K562 (cell line): Measurements from ENCODE around the gene RBBP4. TPM values are rescaled to one million over a fixed set of nuclear protein-coding genes. Genes with fewer than 3 reads are reported as not detected.

Source experiments
- BRD9 ChIP-seq: fragments of 450-650 bp; IDR thresholded peaks from 2 replicates; pipeline ENCODE4 v1.6.1; 2018; ENCODE audit warnings: low read depth; ENCODE audit not compliant: partially characterized antibody
- BRF2 ChIP-seq: IDR thresholded peaks from 3 replicates; pipeline ENCODE4 v1.6.1; 2011; ENCODE audit warnings: borderline replicate concordance, mild to moderate bottlenecking; ENCODE audit not compliant: insufficient read length, insufficient read depth
- CBX5 ChIP-seq: IDR thresholded peaks from 2 replicates; pipeline ENCODE4 v1.6.1; 2014; ENCODE audit warnings: low read depth, borderline replicate concordance
- CTBP1 ChIP-seq: fragments of 450-650 bp; IDR thresholded peaks from 2 replicates; pipeline ENCODE4 v1.6.1; 2016; ENCODE audit warnings: borderline replicate concordance
- ELF4 ChIP-seq: fragments of 450-650 bp; formaldehyde crosslinking; IDR thresholded peaks from 2 replicates; pipeline ENCODE4 v1.4.0; 2022; ENCODE audit warnings: missing genetic modification characterization
- HDGF ChIP-seq: fragments of 450-650 bp; IDR thresholded peaks from 2 replicates; pipeline ENCODE4 v1.6.1; 2016
- HMGN3 ChIP-seq: IDR thresholded peaks from 2 replicates; pipeline ENCODE4 v1.6.1; 2011; ENCODE audit warnings: borderline replicate concordance, low read depth, mild to moderate bottlenecking, mixed read lengths, low read length; ENCODE audit not compliant: insufficient read length; ENCODE audit errors: extremely low read depth
- JUNB ChIP-seq: fragments of 450-650 bp; formaldehyde crosslinking; conservative IDR thresholded peaks from 2 replicates; pipeline ENCODE4 v1.4.0; 2020; ENCODE audit warnings: mild to moderate bottlenecking
- KLF1 ChIP-seq: fragments of 450-650 bp; IDR thresholded peaks from 2 replicates; pipeline ENCODE4 v1.6.1; 2016; ENCODE audit warnings: missing genetic modification characterization, missing compliant biosample characterization
- MXI1 ChIP-seq: IDR thresholded peaks from 2 replicates; pipeline ENCODE4 v1.6.1; 2011; ENCODE audit warnings: low read depth, mild to moderate bottlenecking, improper control_type of control experiment, low read length
- PCBP1 ChIP-seq: fragments of 200-400 bp; formaldehyde crosslinking; IDR thresholded peaks from 2 replicates; pipeline ENCODE4 v1.6.1; 2018; ENCODE audit warnings: mild to moderate bottlenecking, low read depth, low read length; ENCODE audit not compliant: poor library complexity, severe bottlenecking
- POLR2H ChIP-seq: IDR thresholded peaks from 2 replicates; pipeline ENCODE4 v1.6.1; 2016; ENCODE audit warnings: missing genetic modification characterization, low read depth, mild to moderate bottlenecking, control low read depth, missing compliant biosample characterization, moderate library complexity
- PRMT5 ChIP-seq: sonication (generic); formaldehyde crosslinking; IDR thresholded peaks from 2 replicates; pipeline ENCODE4 v1.5.0; 2020; ENCODE audit warnings: missing genetic modification reagents
- PTRF ChIP-seq: fragments of 450-650 bp; IDR thresholded peaks from 2 replicates; pipeline ENCODE4 v1.6.1; 2016; ENCODE audit warnings: mild to moderate bottlenecking, missing genetic modification characterization, missing compliant biosample characterization
- RERE ChIP-seq: sonication (generic); formaldehyde crosslinking; IDR thresholded peaks from 2 replicates; pipeline ENCODE4 v1.8.0; 2023; ENCODE audit warnings: missing genetic modification reagents, mild to moderate bottlenecking, borderline replicate concordance
- STAT5A ChIP-seq: IDR thresholded peaks from 2 replicates; pipeline ENCODE4 v1.6.1; 2012; ENCODE audit warnings: low read length, inconsistent platforms, borderline replicate concordance
- XRCC4 ChIP-seq: IDR thresholded peaks from one replicate; pipeline ENCODE4 v1.6.1; 2011; ENCODE audit not compliant: insufficient read depth, insufficient read length; ENCODE audit errors: extremely low read depth
- ZFP36 ChIP-seq: fragments of 150-350 bp; IDR thresholded peaks from 2 replicates; pipeline ENCODE4 v1.6.1; 2018; ENCODE audit warnings: low read length, low read depth; ENCODE audit not compliant: partially characterized antibody
- ZNF124 ChIP-seq: sonication (generic); formaldehyde crosslinking; IDR thresholded peaks from 2 replicates; pipeline ENCODE4 v1.8.1; 2022; ENCODE audit warnings: missing genetic modification reagents
- ZNF23 ChIP-seq: fragments of 250-450 bp; sonication (Bioruptor Pico); IDR thresholded peaks from 2 replicates; pipeline ENCODE4 v1.4.0; 2020; ENCODE audit warnings: mild to moderate bottlenecking
- polyA plus RNA-seq, 8 experiments: library from polyadenylated mRNA; depleted of rRNA in 4 of 8; stranded (reverse) in 5 of 8; unstranded in 3 of 8; fragments of >200 nt; fragmentation: Nextera tagmentation in 2 of 8; fragmentation: Illumina TruSeq in 1 of 8; extraction: Ambion mirVana in 2 of 8; extraction: Trizol in 1 of 8; gene quantifications; 2 replicates each; pipeline versions ENCODE4 v1.2.1 to v1.2.3, GENCODE V29; 2011 to 2014; ENCODE audit warnings: inconsistent platforms in 1 of 8, missing spikeins in 1 of 8
- total RNA-seq, 7 experiments: library from RNA; depleted of rRNA in 6 of 7; stranded (reverse); fragments of >200 nt in 6 of 7; fragmentation: Illumina TruSeq in 2 of 7; extraction: Trizol in 2 of 7; gene quantifications; 2 replicates each; pipeline versions ENCODE4 v1.2.1 to v1.2.3, GENCODE V29; 2011 to 2021; ENCODE audit warnings: low replicate concordance in 1 of 7
- TF ChIP-seq, protein P1 (sequence below): fragments of 450-650 bp; IDR thresholded peaks from 2 replicates; pipeline ENCODE4 v1.6.1; 2016; ENCODE audit warnings: antibody characterized with exemption

The RBBP4 gene
- total and polyA plus RNA-seq, 9 of the 15 experiments (the other 6 are each of a cell fraction or from before 2014, with no cell fraction given): 185 to 409 (median 259) TPM

DNA sequence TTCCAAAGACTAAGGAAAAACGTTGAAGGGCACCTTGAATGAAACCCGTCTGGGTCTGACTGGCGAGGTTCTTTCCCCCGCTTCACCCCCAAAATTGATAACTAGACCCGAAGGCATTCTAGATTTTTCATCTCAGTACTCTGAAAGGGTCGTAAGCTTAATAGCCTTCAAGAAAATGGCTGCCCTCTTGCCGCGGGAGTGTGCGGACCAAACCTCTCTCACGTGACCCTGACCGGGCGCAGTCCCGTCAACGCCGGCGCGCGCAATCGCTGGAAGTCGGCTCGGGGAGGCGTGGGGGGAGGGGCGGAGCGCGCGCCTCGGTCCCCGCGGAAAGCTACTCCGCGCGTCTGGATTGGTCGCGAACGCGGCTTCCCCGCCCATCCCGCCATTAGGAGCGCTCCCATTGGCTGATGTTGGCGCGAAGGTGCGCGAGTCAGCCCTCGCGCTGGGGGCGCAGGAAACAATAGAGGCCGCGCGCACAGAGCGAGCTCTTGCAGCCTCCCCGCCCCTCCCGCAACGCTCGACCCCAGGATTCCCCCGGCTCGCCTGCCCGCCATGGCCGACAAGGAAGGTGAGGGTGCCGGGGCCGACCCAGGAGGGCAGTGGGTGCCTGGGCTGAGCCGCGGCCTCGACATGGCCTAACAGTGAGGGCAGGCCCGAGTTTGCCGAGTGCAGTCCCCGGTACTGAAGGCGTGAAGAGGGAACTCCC, at the start of gene RBBP4 (continued):
- 0 out of 2 replicates have a peak, but pooled peaks have one; percentile 17 for TF ChIP-seq CBX5
- TF ChIP-seq RERE (CRISPR knock-in tag): peak; percentile 28; the same call in 1 of the 2 replicates
- peak; percentile 93 for TF ChIP-seq KLF1
- 0 out of 2 replicates have a peak, but pooled peaks have one; percentile 47 for TF ChIP-seq HDGF
- no peak for TF ChIP-seq ZFP36
- TF ChIP-seq BRF2: no peak
- TF ChIP-seq XRCC4: no peak
- TF ChIP-seq CTBP1: peak; percentile 95
- peak; percentile 66 for TF ChIP-seq BRD9
- TF ChIP-seq ZNF23 (CRISPR knock-in tag): peak; percentile 81
- TF ChIP-seq, protein P1, sequence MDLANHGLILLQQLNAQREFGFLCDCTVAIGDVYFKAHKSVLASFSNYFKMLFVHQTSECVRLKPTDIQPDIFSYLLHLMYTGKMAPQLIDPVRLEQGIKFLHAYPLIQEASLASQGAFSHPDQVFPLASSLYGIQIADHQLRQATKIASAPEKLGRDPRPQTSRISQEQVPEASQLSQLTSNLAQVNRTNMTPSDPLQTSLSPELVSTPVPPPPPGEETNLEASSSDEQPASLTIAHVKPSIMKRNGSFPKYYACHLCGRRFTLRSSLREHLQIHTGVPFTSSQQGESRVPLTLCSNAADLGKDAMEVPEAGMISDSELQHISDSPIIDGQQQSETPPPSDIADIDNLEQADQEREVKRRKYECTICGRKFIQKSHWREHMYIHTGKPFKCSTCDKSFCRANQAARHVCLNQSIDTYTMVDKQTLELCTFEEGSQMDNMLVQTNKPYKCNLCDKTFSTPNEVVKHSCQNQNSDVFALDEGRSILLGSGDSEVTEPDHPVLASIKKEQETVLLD: peak; percentile 71; the same call in 1 of the 2 replicates
- peak; percentile 98 for TF ChIP-seq ELF4
- TF ChIP-seq PCBP1: peak; percentile 20
- TF ChIP-seq JUNB: no peak
- TF ChIP-seq POLR2H (tag): peak; percentile 93
- TF ChIP-seq PRMT5 (CRISPR knock-in tag): peak; percentile 69; the same call in 1 of the 2 replicates
- peak; percentile 92 for TF ChIP-seq PTRF (tag)
- no peak; the same call in 1 of the 2 replicates for TF ChIP-seq ZNF124 (CRISPR knock-in tag)
- TF ChIP-seq HMGN3: peak; percentile 57
- no peak; the same call in 1 of the 2 replicates for TF ChIP-seq STAT5A
- TF ChIP-seq MXI1: no peak; the same call in 1 of the 2 replicates
